Measurements from ENCODE around the gene KCNMB4.

Gene KCNMB4

GRCh38 chr12:70443062-70443673 lies 77.1 kb downstream of the KCNMB4 start:
- TF ChIP-seq TEAD4 (IDR thresholded peaks at IDR 0.05), result no peak
- no peak for TF ChIP-seq TCF12 (IDR thresholded peaks at IDR 0.05; ENCODE audit: low read depth)
- TF ChIP-seq CEBPB (IDR thresholded peaks at IDR 0.05), result no peak
- TF ChIP-seq REST (IDR thresholded peaks at IDR 0.05; ENCODE audit: low read depth), result no peak
- TF ChIP-seq USF1 (IDR thresholded peaks at IDR 0.05), result no peak
- no peak for TF ChIP-seq MAX (IDR thresholded peaks at IDR 0.05)
- no peak for TF ChIP-seq YY1 (IDR thresholded peaks at IDR 0.05; ENCODE audit: low read depth)
- TF ChIP-seq ZBTB7A (IDR thresholded peaks at IDR 0.05; ENCODE audit: low read depth), result no peak
- no peak for TF ChIP-seq FOXM1 (IDR thresholded peaks at IDR 0.05; ENCODE audit: borderline replicate concordance, low read depth)
- no peak for TF ChIP-seq CREB1 (IDR thresholded peaks at IDR 0.05; ENCODE audit: low read depth)
- no peak for TF ChIP-seq EP300 (IDR thresholded peaks at IDR 0.05; ENCODE audit: borderline replicate concordance)
- no peak for TF ChIP-seq TAF1 (IDR thresholded peaks at IDR 0.05; ENCODE audit: low read depth)
- no peak for TF ChIP-seq EGR1 (IDR thresholded peaks at IDR 0.05)
- TF ChIP-seq RAD21 (IDR thresholded peaks at IDR 0.05; ENCODE audit: low read depth), result no peak
- no peak for TF ChIP-seq NFIC (IDR thresholded peaks at IDR 0.05)

GRCh38 chr12:70444903-70445302 lies 78.8 kb downstream of the KCNMB4 start:
- TF ChIP-seq YY1 (IDR thresholded peaks at IDR 0.05; ENCODE audit: low read depth) (no peak), NFIC (IDR thresholded peaks at IDR 0.05) (no peak), TCF12 (IDR thresholded peaks at IDR 0.05; ENCODE audit: low read depth) (no peak), EP300 (IDR thresholded peaks at IDR 0.05; ENCODE audit: borderline replicate concordance) (no peak), TEAD4 (IDR thresholded peaks at IDR 0.05) (no peak)

- TF ChIP-seq TEAD4 (IDR thresholded peaks at IDR 0.05) (no peak), NFIC (IDR thresholded peaks at IDR 0.05) (peak; percentile 20; the same call in 1 of the 2 replicates)
These were observed 82.3 kb downstream of the KCNMB4 start for GRCh38 chr12:70448371-70448770.

GRCh38 chr12:70449074-70449752 lies 83.1 kb downstream of the KCNMB4 start:
- TF ChIP-seq YY1 (IDR thresholded peaks at IDR 0.05; ENCODE audit: low read depth), result 0 out of 2 replicates have a peak, but pooled peaks have one; percentile 12
- peak; percentile 24; the same call in 1 of the 2 replicates for TF ChIP-seq TEAD4 (IDR thresholded peaks at IDR 0.05)
- TF ChIP-seq RAD21 (IDR thresholded peaks at IDR 0.05; ENCODE audit: low read depth), result 0 out of 2 replicates have a peak, but pooled peaks have one; percentile 0
- peak; percentile 51; the same call in 1 of the 2 replicates for TF ChIP-seq EP300 (IDR thresholded peaks at IDR 0.05; ENCODE audit: borderline replicate concordance)
- TF ChIP-seq NFIC (IDR thresholded peaks at IDR 0.05), result no peak
- TF ChIP-seq USF1 (IDR thresholded peaks at IDR 0.05), result no peak
- no peak for TF ChIP-seq CREB1 (IDR thresholded peaks at IDR 0.05; ENCODE audit: low read depth)
- TF ChIP-seq MAX (IDR thresholded peaks at IDR 0.05), result peak; percentile 92
- no peak for TF ChIP-seq ZBTB7A (IDR thresholded peaks at IDR 0.05; ENCODE audit: low read depth)

GRCh38 chr12:70449753-70450341 lies 83.8 kb downstream of the KCNMB4 start:
- no peak for TF ChIP-seq CEBPB (IDR thresholded peaks at IDR 0.05)
- TF ChIP-seq TEAD4 (IDR thresholded peaks at IDR 0.05), result no peak
- TF ChIP-seq ZBTB7A (IDR thresholded peaks at IDR 0.05; ENCODE audit: low read depth), result no peak
- no peak for TF ChIP-seq EGR1 (IDR thresholded peaks at IDR 0.05)
- TF ChIP-seq USF1 (IDR thresholded peaks at IDR 0.05), result no peak
- TF ChIP-seq TCF12 (IDR thresholded peaks at IDR 0.05; ENCODE audit: low read depth), result no peak; the same call in 1 of the 2 replicates
- TF ChIP-seq FOXM1 (IDR thresholded peaks at IDR 0.05; ENCODE audit: borderline replicate concordance, low read depth), result no peak
- TF ChIP-seq EP300 (IDR thresholded peaks at IDR 0.05; ENCODE audit: borderline replicate concordance), result no peak
- TF ChIP-seq YY1 (IDR thresholded peaks at IDR 0.05; ENCODE audit: low read depth), result no peak
- TF ChIP-seq MAX (IDR thresholded peaks at IDR 0.05), result no peak
- no peak for TF ChIP-seq TAF1 (IDR thresholded peaks at IDR 0.05; ENCODE audit: low read depth)
- TF ChIP-seq REST (IDR thresholded peaks at IDR 0.05; ENCODE audit: low read depth), result no peak
- TF ChIP-seq RAD21 (IDR thresholded peaks at IDR 0.05; ENCODE audit: low read depth), result no peak
- no peak for TF ChIP-seq NFIC (IDR thresholded peaks at IDR 0.05)
- no peak for TF ChIP-seq CREB1 (IDR thresholded peaks at IDR 0.05; ENCODE audit: low read depth)

All from Ishikawa (cell line).